Mesendoderm (in vitro differentiated cells): ENCODE results near the gene RAB6B.

Experiments used
- DNase-seq: peaks from one replicate; pipeline ENCODE4 v3.0.0; 2013
- H2AK5ac ChIP-seq: 2 replicates; pipeline ENCODE4 v1.6.1; 2013; ENCODE audit warnings: low read length, inconsistent platforms
- H2BK120ac ChIP-seq: 2 replicates; pipeline ENCODE4 v1.6.1; 2013; ENCODE audit warnings: low read depth, mild to moderate bottlenecking, low read length, moderate library complexity, mixed read lengths
- H2BK15ac ChIP-seq: replicated peaks from 2 replicates; pipeline ENCODE4 v1.6.1; 2013; ENCODE audit warnings: low read depth, mild to moderate bottlenecking, moderate library complexity
- H2BK5ac ChIP-seq: 2 replicates; pipeline ENCODE4 v1.6.1; 2013; ENCODE audit warnings: low read length, inconsistent platforms
- H3K18ac ChIP-seq: 2 replicates; pipeline ENCODE4 v1.6.1; 2013; ENCODE audit warnings: mild to moderate bottlenecking, low read length, mixed read lengths
- H3K23ac ChIP-seq: one replicate; pipeline ENCODE4 v1.6.1; 2013; ENCODE audit warnings: low read length
- H3K27ac ChIP-seq: 2 replicates; pipeline ENCODE4 v1.5.1; 2013; ENCODE audit warnings: low read depth, mild to moderate bottlenecking, inconsistent platforms, low read length, moderate library complexity
- H3K27me3 ChIP-seq: 2 replicates; pipeline ENCODE4 v1.6.1; 2013; ENCODE audit warnings: low read length, control low read depth, mild to moderate bottlenecking, inconsistent platforms; ENCODE audit not compliant: insufficient read depth, poor library complexity
- H3K36me3 ChIP-seq: 2 replicates; pipeline ENCODE4 v1.6.1; 2013; ENCODE audit warnings: low read length, inconsistent platforms; ENCODE audit not compliant: control insufficient read depth, insufficient read depth
- H3K4ac ChIP-seq: one replicate; pipeline ENCODE4 v1.6.1; 2013; ENCODE audit warnings: low read depth, mild to moderate bottlenecking, low read length, moderate library complexity
- H3K4me1 ChIP-seq: 2 replicates; pipeline ENCODE4 v1.6.1; 2013; ENCODE audit warnings: low read depth, low read length, inconsistent platforms; ENCODE audit not compliant: control insufficient read depth
- H3K4me2 ChIP-seq: 2 replicates; pipeline ENCODE4 v1.6.1; 2013; ENCODE audit warnings: low read length
- H3K4me3 ChIP-seq: 2 replicates; pipeline ENCODE4 v1.5.1; 2013; ENCODE audit warnings: mild to moderate bottlenecking, low read length
- H3K56ac ChIP-seq: one replicate; pipeline ENCODE4 v1.6.1; 2013; ENCODE audit warnings: low read length
- H3K79me1 ChIP-seq: 2 replicates; pipeline ENCODE4 v1.6.1; 2013; ENCODE audit warnings: low read length, inconsistent platforms
- H3K79me2 ChIP-seq: 2 replicates; pipeline ENCODE4 v1.6.1; 2013; ENCODE audit warnings: mild to moderate bottlenecking, low read length; ENCODE audit not compliant: control insufficient read depth, insufficient read depth
- H3K9ac ChIP-seq: 2 replicates; pipeline ENCODE4 v1.6.1; 2013; ENCODE audit warnings: low read length, inconsistent platforms
- H4K5ac ChIP-seq: one replicate; pipeline ENCODE4 v1.6.1; 2013; ENCODE audit warnings: low read length
- H4K8ac ChIP-seq: one replicate; pipeline ENCODE4 v1.6.1; 2013; ENCODE audit warnings: low read depth, mild to moderate bottlenecking, control low read depth, low read length, moderate library complexity
- WGBS: extraction: QIAGEN DNeasy Blood & Tissue Kit; methylation state at CpG from one replicate; pipeline ENCODE4 v1.1.7; 2013; ENCODE audit warnings: low lambda C conversion rate, missing lambda C conversion rate; ENCODE audit not compliant: insufficient coverage; ENCODE audit errors: extremely low coverage; 5-methylcytosine and 5-hydroxymethylcytosine counted together

Gene RAB6B

DNA sequence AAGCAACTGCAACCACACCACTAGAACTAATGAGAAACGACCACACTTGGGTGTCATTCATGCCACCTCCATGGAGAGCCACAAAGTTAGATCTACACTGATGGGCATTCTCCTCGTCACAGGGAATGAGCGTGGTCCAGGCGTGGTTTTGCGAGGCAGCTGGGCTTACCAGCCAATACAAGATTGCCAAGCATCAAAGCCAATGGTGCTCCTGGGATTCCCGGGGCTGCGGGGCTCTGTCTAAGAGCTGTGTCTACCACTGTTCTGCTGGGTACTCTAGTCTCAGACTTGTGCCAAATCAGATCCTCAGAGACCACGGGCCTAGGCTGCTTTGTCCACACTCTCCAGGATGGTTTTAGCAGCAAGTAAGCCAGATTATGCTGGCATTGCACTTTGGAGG is 43.8 kb downstream of the RAB6B start:
- H3K4ac ChIP-seq, result no peak overlapping the region
- H3K23ac ChIP-seq, result no peak overlapping the region
- no peak overlapping the region for H3K56ac ChIP-seq
- no peaks in the 10 kb centered on the region for H3K27me3 ChIP-seq
- no peak overlapping the region for H2AK5ac ChIP-seq
- H3K9ac ChIP-seq, result no peak overlapping the region
- H3K79me1 ChIP-seq, result no peaks in the 10 kb centered on the region
- no peak overlapping the region for H4K8ac ChIP-seq
- no peak overlapping the region for H2BK5ac ChIP-seq
- no peak overlapping the region for H3K27ac ChIP-seq
- peaks cover 2% of the 10 kb centered on the region for H3K4me1 ChIP-seq
- H3K4me3 ChIP-seq, result no peak overlapping the region
- no peak for DNase-seq
- H4K5ac ChIP-seq, result no peak overlapping the region
- no peaks in the 10 kb centered on the region for H3K79me2 ChIP-seq
- H2BK15ac ChIP-seq, result no peak overlapping the region
- no peak overlapping the region for H2BK120ac ChIP-seq
- no peak overlapping the region for H3K4me2 ChIP-seq
- no peaks in the 10 kb centered on the region for H3K36me3 ChIP-seq
- no CpG with 5 or more reads among the region's 8 CpGs for WGBS
- H3K18ac ChIP-seq, result no peak overlapping the region

DNA sequence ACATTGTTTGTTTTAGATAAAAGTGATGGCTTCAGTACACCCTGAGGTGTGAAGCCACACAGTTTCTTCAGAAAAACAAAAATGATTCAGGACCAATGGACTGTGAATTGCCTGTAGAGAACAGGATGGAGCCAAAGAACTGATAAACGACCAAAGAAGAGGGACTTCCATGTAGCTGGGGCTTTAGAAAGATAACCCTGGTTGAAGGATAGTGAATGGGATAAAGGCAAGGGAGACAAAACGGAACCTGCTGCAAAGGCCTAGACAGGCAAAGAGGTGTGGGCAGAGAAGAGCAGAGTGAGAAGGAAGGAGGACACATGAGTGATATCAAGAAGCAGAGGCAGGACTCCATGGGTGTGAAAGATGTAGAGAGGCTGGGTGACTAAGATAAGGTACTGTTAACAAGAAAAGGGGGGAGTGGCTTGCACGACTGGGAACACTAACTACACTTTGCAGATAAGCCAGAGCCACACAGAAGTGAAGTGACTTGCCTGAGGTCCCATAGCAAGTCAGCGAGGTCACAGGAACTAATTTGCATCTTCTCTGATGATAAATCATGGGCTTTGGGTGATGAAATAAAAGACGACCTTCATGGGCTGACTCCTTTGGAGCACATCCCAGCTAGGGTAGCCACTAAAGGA is 44.3 kb downstream of the RAB6B start:
- Histone ChIP-seq H3K27ac (no peak overlapping the region), H3K79me1 (no peaks in the 10 kb centered on the region), H3K27me3 (no peaks in the 10 kb centered on the region), H3K4me1 (peaks cover 2% of the 10 kb centered on the region), H2BK120ac (no peak overlapping the region), H2BK15ac (no peak overlapping the region), H2BK5ac (no peak overlapping the region), H4K5ac (no peak overlapping the region), H4K8ac (no peak overlapping the region), H3K9ac (no peak overlapping the region), H3K18ac (no peak overlapping the region), H3K36me3 (no peaks in the 10 kb centered on the region), H3K4me3 (no peak overlapping the region), H2AK5ac (no peak overlapping the region), H3K56ac (no peak overlapping the region), H3K4me2 (no peak overlapping the region), H3K4ac (no peak overlapping the region), H3K23ac (no peak overlapping the region), H3K79me2 (no peaks in the 10 kb centered on the region)
- no CpG with 5 or more reads among the region's 5 CpGs for WGBS
- peak; percentile 88 for DNase-seq

DNA sequence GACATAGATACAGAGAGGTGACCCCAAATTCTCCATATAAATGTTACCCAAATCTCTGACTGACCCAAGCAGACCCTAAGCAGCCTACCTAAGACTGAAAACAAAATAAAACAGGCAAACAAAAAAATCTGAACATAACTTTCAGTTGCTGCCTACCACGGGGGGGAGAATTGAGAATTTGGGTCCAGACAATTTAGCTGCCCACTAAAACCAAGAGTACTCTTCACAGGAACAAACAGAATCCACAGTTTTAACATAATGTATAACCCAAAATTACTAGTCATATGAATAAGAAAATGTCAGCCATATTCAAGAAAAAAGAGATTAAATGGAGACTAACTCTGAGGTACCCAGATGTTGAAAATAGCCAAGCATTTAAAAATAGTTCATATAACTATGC is 45.6 kb downstream of the RAB6B start:
- WGBS, result no CpG with 5 or more reads among the region's 1 CpG
- H3K79me2 ChIP-seq, result no peaks in the 10 kb centered on the region

DNA sequence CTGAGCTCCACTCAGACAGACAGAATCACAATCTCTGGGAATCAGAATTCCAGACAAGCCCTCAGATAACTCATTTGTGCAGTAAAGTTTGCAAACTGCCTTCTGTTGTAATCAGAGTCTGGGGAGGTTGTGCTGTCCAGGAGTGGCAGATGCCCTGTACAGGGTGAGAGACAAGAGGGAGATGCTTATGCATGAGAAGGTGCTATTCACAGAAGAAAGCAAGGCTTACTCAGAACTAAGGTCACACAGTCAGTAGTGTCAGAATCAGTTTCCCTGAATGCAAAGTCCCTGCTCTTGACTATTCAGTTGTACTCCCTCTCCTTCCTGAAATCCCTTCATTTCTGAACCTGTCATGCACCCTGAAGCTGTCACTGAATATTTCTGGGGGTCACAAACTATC is 46.3 kb downstream of the RAB6B start:
- H2AK5ac ChIP-seq, result no peak overlapping the region
- H3K79me1 ChIP-seq, result no peaks in the 10 kb centered on the region
- H3K4me1 ChIP-seq, result peaks cover 2% of the 10 kb centered on the region
- H4K5ac ChIP-seq, result no peak overlapping the region
- no peak overlapping the region for H2BK120ac ChIP-seq
- no peak overlapping the region for H3K4me2 ChIP-seq
- no peak for DNase-seq
- no peaks in the 10 kb centered on the region for H3K36me3 ChIP-seq
- no peak overlapping the region for H4K8ac ChIP-seq
- H2BK5ac ChIP-seq, result no peak overlapping the region
- no peak overlapping the region for H3K9ac ChIP-seq
- H2BK15ac ChIP-seq, result no peak overlapping the region
- H3K23ac ChIP-seq, result no peak overlapping the region
- no peak overlapping the region for H3K18ac ChIP-seq
- no peaks in the 10 kb centered on the region for H3K27me3 ChIP-seq
- no peak overlapping the region for H3K4me3 ChIP-seq
- H3K4ac ChIP-seq, result no peak overlapping the region
- no peak overlapping the region for H3K56ac ChIP-seq
- H3K79me2 ChIP-seq, result no peaks in the 10 kb centered on the region
- H3K27ac ChIP-seq, result no peak overlapping the region

More for the DNA sequence above, 45.6 kb downstream of the RAB6B start:
- no peak overlapping the region for H3K18ac ChIP-seq
- no peak overlapping the region for H3K9ac ChIP-seq
- H3K27me3 ChIP-seq, result no peaks in the 10 kb centered on the region
- no peak overlapping the region for H4K8ac ChIP-seq
- no peak overlapping the region for H2BK120ac ChIP-seq
- H2BK5ac ChIP-seq, result no peak overlapping the region
- no peak overlapping the region for H3K56ac ChIP-seq
- H3K4me2 ChIP-seq, result no peak overlapping the region
- no peak overlapping the region for H4K5ac ChIP-seq
- no peak overlapping the region for H2BK15ac ChIP-seq
- H3K23ac ChIP-seq, result no peak overlapping the region
- H2AK5ac ChIP-seq, result no peak overlapping the region
- H3K4ac ChIP-seq, result no peak overlapping the region
- no peaks in the 10 kb centered on the region for H3K79me1 ChIP-seq
- no peaks in the 10 kb centered on the region for H3K36me3 ChIP-seq
- no peak overlapping the region for H3K27ac ChIP-seq
- peaks cover 2% of the 10 kb centered on the region for H3K4me1 ChIP-seq
- H3K4me3 ChIP-seq, result no peak overlapping the region
- no peak for DNase-seq

DNA sequence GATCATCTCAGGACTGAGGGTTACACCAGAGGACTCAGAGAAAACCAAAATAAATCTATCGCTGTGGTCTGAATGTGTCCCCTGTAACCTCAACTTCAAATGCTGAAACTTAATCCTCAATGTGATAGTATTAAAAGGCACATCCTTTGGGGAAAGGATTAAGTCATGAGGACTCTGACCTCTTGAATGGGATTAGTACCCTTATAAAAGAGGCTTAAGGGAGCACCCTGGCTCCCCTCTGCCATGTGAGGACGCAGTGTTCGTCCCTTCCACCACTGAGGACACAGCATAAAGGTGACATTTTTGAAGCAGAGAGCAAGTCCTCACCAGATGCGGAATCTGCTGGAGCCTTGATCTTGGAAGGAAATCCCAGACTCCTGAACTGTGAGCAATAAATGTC is 50.6 kb downstream of the RAB6B start:
- Histone ChIP-seq H3K36me3 (no peaks in the 10 kb centered on the region), H3K4ac (no peak overlapping the region), H3K56ac (no peak overlapping the region), H2BK5ac (no peak overlapping the region), H3K4me2 (no peak overlapping the region), H2AK5ac (no peak overlapping the region), H2BK15ac (no peak overlapping the region), H3K23ac (no peak overlapping the region), H3K4me1 (no peaks in the 10 kb centered on the region), H2BK120ac (no peak overlapping the region), H3K4me3 (no peak overlapping the region), H3K27ac (no peak overlapping the region), H4K8ac (no peak overlapping the region), H3K18ac (no peak overlapping the region), H3K79me2 (no peaks in the 10 kb centered on the region), H4K5ac (no peak overlapping the region), H3K79me1 (no peaks in the 10 kb centered on the region), H3K27me3 (no peaks in the 10 kb centered on the region), H3K9ac (no peak overlapping the region)
- WGBS, result no CpG with 5 or more reads among the region's 4 CpGs
- DNase-seq, result no peak

DNA sequence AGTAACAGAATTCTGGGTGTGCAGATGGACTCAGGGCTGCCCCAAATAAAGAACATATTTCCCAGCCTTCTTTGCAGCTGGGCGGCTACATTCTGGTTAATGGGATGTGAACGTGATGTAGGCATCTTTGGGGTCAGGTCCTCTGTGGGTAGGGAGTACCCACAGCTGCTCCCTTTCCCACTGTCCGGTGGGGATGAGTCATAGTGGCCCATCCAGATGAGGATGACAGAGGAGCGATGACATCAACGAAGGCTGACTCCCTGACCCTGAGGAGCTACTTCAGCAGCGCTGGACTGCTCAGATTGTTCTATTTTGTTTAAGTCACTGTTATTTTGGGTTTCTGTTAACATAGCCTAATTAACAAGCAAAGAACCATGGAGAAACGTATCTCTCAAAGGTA is 52.0 kb downstream of the RAB6B start:
- H3K79me1 ChIP-seq, result no peaks in the 10 kb centered on the region
- no peak overlapping the region for H3K4me2 ChIP-seq
- no peak overlapping the region for H3K56ac ChIP-seq
- no peak for DNase-seq
- no peak overlapping the region for H2BK120ac ChIP-seq
- H4K8ac ChIP-seq, result no peak overlapping the region
- WGBS, result no CpG with 5 or more reads among the region's 7 CpGs
- no peak overlapping the region for H2BK5ac ChIP-seq
- H3K36me3 ChIP-seq, result no peaks in the 10 kb centered on the region
- H2AK5ac ChIP-seq, result no peak overlapping the region
- no peak overlapping the region for H3K23ac ChIP-seq
- no peaks in the 10 kb centered on the region for H3K79me2 ChIP-seq
- H3K4me3 ChIP-seq, result no peak overlapping the region
- no peak overlapping the region for H2BK15ac ChIP-seq
- H3K27ac ChIP-seq, result no peak overlapping the region
- H3K18ac ChIP-seq, result no peak overlapping the region
- no peak overlapping the region for H3K9ac ChIP-seq
- no peaks in the 10 kb centered on the region for H3K27me3 ChIP-seq
- no peaks in the 10 kb centered on the region for H3K4me1 ChIP-seq
- H3K4ac ChIP-seq, result no peak overlapping the region
- no peak overlapping the region for H4K5ac ChIP-seq
